Stimulated activated CD8-positive, alpha-beta memory T cell treated with anti-CD3 and anti-CD28 coated beads, Interleukin-15, amount 100 ng/mL, for 24 hours (primary cell): ENCODE data around the gene PPM1K.
A peak's percentile ranks its signal among the peaks of the same experiment; 100 is the strongest.

Experiments used
- DNase-seq: peaks from one replicate; pipeline ENCODE4 v3.0.0-alpha.2; 2020; ENCODE audit warnings: low read depth

The PPM1K gene

DNA sequence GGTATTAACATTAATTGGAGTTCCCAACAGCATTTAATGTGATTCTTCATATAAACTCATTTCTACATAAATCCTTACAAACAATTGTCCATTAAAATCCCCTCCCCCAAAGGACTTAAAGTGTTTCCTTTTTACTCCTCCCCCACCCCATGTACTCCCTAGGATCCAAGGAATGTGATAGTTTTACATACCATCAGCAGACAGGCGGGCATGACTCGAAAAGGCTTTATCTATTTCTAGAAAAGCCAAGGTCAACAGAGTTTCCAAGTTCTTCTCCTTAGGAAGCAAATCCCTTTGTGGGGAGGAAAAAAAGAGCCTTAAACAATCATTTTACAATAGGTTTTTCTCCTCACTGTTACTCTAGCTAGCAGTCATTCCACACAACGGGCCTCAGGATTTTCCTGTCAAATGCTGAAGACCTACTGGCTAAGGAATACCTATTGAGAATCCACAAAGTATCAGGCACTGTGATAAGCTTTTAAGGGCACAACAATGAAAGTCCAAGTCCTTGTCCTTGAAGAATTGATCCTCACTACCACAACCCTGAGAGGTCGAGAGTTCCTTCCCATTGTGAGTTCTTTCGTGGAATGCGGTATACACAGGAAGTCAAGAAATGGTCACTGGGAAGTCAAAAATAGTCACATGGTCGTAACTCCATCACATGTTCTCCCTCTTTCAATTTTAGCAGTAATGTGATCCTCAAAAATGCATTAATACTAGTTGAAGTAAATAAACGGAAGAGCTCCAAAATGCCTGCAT is 7.2 kb downstream of the PPM1K start:
- no peak for DNase-seq

DNA sequence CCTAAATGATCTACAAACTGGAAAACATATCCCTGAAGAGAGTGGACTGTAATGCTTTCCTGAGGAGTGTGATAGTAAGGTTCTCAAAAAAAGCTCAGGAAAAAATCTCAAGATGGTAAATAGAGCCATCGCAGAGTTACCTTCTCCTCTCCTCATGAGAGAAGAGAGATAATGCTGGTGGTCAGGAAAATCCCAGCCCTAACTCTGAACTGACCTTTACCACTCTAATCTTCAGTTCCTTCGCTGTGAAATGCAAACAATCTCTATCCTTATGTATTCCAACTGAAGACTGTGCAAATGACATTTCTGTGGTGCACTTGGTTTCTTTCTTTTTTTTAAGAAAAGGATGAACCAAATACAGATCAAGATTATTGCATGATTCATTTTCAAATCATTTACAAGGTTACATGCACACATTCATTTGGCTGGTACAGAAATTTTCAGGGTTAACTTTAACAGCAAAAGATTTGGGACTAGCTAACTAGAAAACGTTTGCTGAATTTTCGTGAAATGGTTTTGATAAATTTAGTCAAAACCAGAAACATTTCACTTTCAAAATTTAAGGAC is 8.3 kb downstream of the PPM1K start:
- DNase-seq, result no peak

DNA sequence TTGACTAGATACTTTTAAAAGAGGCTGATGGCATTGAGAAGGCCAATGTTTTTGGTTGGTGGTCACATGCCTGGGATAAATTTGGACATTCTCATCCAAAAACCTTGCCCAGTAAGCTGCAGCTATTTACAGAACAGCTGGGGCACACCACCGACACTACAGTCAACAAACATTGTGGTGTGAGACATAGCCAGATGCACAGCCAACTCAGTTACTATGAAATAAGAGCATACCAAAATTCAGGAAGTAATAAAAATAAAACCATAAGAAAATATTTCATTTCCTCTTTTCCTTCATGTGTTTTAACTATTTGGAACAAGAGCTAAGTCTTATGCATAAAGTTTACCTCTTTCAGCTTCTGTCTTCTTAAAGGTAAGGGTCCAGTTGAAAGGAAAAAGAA is 8.8 kb downstream of the PPM1K start:
- no peak for DNase-seq

DNA sequence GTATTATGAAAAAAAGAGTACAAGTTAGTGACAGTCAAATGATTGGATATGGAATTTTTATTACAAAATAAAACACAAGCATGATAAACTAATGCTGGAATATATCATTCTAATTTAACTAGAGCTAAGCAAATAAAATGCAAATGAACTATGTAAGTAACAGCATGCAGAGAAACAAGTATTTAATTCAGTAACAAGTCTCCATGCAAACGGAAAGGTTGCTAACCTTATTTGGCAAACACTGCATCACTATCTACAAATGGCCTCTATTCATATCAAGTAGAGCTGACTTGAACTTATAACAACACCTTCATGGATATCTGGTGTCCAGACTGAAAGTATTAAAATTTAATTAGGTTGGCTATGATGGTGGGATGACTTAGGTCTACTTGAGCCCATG is 15.4 kb downstream of the PPM1K start:
- DNase-seq, result no peak

DNA sequence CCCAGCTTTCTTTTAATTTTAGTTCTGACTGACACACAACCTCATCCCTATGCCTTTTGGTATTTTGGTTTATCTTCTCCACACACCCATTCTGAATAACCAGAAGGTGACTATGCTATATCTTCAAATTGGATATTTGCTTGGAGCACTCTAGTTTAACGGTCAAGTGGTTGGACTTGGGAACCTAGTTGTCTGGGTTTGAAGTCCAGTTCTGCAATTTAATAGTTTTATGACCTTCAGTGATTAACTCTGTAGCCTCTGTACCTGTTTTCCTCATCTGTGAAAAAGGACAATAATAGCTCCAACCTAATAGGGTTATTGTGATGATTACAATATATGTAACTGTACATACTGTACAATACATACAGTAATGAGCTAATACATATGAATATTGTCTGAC is 20.0 kb downstream of the PPM1K start:
- DNase-seq, result no peak

DNA sequence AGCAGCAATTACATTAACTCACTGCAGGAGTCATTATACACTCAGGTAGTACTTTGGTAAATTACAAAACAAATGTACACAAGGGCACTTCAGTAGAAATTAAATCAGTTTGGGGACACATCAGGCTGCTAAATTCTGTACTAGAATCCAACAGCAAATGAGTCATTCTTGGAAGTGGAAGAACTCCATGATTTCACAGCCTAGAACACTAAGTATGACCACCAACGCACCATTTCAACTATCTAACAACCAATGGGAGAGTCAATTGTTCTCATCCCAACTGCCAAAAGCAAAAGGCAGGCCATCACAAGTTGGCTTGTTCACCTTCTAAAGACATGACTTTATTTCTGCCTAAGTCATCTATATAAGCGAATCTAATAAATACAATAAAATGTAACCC is 26.6 kb downstream of the PPM1K start:
- DNase-seq, result no peak

DNA sequence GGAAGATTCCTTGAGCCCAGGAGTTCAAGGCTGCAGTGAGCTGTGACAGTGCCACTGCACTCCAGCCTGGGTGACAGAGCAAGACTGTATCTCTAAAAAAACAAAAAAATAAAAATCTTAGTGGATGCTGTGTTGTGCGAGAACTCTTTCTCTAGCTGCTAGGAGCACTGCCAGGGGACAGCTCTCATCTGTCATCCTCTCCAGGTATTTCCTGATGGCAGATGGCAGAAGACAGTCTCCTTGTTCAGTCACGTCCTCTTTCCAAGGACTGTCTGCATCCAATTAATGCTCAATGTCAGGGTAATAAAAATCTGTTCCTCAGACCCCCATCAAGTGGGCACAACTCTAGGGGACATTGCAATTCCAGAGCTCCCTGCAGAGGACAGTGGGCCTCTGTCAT is 29.2 kb downstream of the PPM1K start:
- no peak for DNase-seq

DNA sequence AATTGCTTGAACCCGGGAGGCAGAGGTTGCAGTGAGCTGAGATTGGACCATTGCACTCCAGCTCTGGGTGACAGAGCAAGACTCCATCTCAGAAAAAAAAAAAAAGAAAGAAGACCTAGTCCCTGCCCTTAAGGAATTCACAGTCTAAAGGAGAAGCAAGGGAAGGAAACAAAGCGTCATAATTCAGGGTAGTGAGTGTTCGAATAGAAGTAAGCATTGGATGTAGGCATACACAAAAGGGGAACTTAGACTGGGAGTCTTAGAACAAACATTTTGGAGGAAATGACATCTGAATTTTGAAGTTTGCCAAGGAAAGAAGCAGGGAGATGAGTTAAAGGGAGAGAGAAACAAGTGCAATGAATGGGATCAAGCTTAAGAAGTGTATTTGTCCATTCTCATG is 32.4 kb downstream of the PPM1K start:
- no peak for DNase-seq

DNA sequence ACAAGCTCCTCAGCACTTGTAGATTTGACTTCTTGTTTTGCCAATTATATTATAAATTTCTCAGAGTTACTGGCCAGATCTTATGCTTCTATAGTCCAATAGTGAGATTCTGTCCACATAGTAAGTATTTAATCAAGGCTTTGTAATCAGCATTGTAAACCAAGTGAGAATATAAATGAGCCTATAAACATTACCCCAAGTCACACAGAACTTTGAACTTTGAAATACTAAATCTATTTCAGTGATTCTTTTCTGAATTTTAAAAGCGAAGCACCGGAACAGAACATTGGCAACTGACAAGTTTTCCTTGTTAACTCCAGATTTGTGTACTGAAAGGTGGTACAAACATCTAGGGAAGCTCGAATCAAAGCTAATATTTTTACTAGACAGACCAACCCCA is 37.2 kb downstream of the PPM1K start:
- DNase-seq, result no peak

DNA sequence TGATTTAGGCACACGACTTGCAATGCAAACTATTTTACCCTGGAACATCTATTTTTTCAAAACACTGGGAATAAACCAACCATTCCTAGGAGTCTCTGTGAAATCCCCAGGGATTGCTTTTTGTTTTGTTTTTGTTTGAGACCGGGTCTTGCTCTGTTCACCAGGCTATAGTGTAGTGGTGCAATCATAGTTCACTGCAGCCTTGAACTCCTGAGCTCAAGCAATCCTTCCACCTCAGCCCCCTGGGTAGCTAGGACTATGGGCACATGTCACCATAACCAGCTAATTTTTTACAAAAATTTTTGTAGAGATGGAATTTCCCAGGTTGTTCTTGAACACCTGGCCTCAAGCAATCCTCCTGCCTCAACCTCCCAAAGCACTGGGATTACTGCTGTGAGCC is 37.8 kb downstream of the PPM1K start:
- DNase-seq, result no peak

DNA sequence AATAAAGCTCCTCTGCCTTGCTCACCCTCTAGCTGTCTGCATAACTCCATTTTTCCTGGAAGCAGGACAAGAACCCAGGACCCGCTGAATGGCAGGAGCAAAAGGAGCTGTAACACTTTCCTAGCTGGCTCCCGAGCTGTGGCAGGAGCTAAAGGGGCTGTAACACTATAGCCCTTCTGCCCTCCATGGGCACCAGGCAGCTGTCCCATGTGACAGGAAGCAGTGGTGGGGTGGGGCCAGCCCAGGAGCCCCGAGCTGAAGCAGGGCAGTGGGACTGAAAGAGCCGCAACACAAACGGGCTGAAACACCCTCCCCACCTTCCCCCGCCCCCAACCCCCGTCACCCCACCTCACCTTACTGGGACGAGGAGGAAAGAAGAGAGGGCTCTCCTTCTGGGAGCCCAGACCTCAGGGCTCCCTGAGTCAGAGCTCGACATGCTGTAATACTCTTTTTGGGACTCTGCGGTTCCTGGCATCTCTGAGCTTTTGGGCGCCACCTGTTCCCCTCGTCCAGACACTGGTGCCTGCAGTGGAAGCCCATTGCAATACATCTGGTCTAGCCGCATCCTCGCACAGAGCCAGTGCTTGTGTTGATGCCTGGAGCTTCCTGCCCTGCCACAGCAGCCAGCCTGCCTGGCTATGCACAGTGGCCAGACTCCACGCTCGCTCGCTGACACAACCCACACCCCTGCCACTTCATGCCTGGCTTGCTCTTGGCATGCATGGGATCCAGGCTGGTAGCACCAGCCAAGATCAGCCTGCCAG is 39.4 kb downstream of the PPM1K start:
- peak; percentile 7 for DNase-seq

DNA sequence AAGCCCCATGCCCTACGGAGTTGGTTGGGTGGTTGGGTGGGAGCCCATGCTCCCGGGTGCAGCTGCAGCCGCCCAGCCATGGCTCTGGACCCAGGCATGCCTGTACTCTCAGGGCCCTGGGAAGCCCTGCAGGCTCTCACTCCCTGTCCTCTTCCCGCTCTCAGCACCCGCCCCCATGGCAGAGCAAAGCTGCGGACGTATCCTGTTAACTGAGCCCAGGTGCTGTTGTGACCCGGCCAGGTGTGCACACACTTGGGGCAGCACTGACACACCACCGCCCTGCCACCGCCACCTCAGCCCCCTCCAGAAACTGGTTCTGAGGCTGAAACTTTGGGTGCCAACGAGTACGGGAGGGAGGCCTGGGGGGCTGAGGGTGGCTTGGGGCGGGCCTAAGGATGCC is 40.3 kb downstream of the PPM1K start:
- no peak for DNase-seq

DNA sequence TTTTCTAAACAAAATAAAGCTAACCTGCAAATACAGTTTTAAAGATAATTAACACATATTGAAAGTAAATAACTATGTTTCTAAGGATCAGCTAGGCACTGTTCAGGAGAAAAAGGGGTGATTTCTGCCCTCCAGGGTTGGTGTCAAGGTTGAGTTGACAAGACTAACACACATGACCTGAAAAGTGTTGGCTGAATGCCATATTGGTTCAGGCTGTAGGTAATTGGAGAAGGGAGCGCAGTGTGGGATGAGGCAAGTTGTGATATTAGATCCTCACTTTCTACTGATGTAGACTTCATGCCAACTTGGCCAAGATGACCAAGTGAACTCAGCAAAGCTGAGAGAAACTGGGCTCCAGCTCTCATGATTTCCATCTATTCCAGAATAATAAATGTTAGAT is 42.2 kb downstream of the PPM1K start:
- no peak for DNase-seq

DNA sequence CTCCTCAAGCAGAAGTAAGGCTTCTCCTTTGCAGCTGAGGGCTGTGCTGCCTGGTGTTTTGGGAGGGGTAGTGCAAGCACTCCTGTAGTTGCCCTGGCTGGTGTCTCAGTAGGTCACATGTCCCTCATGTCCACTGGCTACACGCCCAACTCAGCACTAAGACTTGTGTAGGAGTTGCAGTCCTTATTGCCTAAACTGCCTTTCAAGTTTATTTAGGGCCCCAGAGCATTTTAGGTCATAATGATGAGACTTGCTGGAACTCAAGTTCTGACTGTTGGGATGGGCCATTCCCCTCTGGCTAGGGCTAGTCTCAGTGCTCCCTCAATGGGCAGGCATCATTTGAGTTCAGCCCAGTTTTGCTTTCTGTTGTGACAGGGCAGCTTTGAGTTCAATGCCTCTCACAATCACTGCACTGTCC is 44.1 kb downstream of the PPM1K start:
- no peak for DNase-seq

DNA sequence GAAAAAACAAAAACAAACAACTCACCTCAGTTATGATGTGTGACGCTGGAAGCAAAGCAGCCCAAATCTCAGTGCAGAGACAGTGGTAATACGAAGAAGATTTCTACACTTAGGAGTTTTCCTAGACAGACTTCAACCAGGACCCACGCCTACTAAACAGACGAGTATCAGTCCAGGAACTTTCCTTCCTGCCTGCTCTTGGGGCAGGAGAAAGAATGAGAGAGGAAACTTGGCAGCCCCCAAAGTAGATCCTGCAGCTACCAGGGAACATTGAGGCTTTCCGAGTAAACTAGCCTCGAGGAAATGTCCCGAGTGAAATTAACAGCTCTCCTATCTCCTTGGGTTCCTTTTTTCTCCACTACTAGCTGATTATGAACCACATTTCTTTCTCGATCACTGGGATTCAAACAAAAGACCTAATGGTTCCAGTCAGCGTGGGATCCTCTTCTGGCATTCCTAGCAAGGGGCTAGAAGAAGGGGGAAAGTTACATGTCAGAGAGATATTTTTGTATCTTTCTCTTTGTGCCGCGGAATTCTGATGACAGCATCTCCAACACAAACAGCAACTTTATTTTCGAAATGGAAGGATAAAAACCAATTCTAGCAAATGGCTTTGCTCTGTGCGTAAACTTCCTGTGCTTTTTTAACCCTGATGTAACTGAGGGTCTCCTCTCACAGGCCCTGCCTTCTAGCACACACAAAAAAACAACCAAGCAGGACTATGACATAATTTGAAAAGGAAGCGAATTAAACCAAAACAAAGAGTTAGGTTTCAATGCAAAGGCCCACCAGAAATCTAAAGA is 53.2 kb downstream of the PPM1K start:
- no peak for DNase-seq

DNA sequence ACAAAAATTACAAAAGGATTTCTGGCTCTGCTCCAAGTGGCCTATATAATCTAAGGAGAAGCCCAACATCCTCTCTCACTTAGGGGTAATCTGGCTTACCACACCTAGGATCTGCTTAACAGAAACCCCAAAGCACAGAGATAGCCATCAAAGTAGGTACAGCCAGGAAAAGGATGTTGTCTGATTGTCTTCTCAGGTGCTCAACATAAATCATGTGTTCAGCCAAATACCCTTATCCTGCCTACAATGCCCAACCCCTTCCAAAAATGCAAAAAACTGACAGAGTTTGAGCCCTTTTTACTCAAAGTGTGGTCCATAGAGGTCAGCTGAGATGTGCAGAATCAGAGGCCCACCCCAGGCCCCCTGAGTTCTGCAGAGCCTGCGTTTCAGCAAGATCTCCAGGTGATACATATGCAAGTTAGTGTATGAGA is 53.9 kb downstream of the PPM1K start:
- no peak for DNase-seq

DNA sequence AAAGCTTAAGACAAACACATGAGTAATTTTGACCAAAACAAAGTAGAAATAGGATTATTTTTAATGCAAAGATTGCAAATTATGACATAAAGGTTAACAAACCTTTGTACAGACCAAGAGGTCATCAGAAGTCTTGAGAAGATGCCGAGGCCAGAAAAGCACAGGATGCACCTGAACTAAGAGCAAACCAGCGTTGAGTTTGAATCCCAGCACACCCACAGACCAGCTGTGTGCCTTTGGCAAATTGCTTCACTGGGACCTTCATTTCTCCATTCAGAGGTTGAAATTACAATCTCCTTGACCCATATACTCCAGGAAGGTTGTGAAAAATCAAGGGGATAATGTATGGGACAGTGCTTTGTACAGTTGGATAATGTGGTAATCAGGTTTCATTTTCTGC is 56.6 kb downstream of the PPM1K start:
- DNase-seq, result no peak

DNA sequence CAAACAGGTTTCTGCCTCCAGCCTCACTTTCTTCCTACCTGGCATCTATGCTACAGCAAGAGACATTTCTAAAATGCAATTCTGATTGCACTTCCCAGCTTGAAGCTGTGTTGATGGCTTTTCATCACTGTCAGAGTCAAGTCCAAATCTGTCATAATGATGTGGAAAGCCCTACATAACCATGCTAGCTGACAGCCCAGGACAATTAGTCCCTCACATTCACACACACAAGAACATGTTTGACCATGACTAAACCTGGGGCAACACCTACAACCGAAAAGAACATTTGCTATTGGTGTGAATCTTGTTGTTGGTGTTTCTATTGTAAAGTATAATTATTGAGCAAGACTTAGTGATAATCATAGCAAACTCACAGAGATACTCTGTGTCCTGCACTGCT is 58.2 kb downstream of the PPM1K start:
- DNase-seq, result no peak

DNA sequence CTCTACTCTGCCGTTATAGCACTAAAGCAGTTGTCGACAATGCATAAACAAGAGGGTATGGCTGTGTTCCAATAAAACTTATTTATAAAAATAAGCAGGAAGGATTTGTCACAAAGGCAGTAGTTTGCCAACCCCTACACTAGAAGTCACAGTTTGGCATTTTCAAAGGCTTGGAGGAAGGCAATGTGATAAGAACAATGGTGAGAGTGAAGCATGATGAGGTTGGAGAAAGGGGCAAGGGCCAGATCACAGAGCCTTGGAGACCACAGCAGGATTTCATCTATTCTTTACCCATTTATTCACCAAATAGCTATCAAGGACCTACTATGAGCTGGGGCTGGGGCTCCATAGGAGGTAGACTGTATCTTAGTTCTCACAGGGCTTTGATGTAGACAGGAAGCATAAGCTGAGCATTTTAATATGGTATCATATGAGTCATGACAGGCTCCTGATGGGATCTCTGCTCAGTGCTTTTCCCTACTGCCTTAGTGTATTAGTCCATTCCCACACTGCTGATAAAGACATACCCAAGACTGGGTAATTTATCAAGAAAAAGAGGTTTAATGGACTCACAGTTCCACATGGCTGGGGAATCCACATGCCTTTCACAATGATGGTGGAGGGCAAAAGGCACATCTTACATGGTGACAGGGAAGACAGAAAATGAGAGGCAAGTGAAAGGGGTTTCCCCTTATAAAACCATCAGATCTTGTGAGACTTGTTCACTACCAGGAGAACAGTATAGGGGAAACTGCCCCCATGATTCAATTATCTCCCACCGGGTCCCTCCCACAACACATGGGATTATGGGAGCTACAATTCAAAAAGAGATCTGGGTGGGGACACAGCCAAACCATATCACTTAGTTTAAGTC is 58.9 kb downstream of the PPM1K start:
- DNase-seq, result no peak

DNA sequence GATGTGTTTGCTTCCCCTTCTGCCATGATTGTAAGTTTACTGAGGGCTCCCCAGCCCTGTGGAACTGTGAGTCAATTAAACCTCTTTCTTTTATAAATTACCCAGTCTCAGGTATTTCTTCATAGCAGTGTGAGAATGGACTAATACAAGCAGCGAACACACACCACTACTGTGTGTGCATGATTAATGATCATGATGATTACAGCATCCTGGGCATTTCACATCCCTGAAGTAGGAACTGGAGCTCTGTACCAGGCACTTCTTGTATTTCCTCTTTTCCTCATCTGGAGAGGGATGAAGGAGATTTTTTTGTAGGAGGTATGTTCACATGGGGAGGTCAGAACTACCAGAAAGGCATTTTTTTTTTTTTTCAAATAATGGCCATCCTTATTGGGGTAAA is 60.8 kb downstream of the PPM1K start:
- DNase-seq, result no peak

DNA sequence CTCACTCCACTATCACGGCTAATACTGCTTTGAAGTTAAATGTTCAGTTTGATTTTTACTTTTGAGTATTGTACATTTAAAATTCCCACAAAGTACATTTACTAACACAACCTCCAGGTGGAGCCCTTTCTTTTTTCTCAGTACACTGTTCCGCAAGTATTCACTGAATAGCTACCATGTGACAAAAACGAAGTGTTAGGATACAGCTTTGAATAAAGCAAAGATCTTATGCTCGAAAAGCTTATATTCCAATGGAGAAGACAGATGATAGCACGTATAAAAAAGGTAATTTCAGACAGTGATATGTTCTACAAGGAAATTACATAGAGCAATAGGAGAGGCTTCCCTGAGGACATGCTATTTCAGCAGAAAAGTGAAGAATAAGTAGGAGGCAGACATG is 65.3 kb downstream of the PPM1K start:
- DNase-seq, result no peak

DNA sequence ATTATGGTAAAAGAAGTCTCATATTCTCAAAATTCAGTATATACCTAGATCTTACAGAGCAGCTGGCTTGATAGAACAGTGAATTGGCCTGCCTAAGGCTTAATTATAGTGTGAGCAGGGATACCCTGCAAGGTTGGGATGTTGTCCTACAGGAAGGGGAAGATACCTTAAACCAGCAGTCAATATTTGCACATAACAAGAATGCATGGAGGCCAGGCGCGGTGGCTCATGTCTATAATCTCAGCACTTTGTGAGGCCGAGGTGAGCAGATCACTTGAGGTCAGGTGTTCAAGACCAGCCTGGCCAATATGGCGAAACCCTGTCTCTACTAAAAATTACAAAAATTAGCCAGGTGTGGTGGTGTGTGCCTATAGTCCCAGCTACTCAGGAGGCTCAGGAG is 67.2 kb downstream of the PPM1K start:
- DNase-seq, result no peak
